Measurements from ENCODE around the gene MRPL32.

MRPL32 gene

DNA sequence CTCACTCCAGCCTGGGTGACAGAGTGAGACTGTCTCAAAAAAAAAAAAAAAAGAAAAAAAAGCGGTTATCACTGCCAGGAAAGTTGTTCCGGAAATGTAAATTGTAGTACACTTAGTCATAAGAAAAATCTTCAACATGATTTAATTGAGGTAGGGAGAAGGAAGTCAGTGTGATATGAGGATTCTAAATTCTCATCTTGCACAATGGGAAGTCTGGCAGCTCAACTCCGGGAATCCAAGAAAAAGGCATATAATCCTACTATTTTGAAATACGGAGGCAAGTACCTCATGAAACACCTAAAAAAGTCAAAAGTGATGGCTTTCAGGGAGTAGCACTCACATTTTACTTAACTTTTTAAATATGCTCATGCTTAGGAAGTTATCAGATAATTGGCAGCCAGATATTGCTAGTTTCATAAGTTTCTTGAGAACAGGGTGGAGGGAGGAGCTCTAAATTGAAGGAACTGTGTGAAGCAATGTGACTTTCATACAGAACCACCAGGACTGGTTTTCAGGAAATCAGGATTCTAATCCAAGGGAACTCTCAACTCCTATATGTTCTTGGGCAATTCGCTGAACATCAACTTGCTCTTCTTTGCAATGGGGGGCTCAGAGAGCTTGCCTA lies 17.6 kb upstream of the MRPL32 start:
- Mint-ChIP-seq H3K27me3 (no peaks in the 10 kb centered on the region), H3K4me3 (peak overlapping the region; percentile 77), H3K27ac (peak overlapping the region; percentile 93), H3K9me3 (ENCODE audit: low read depth) (no peaks in the 10 kb centered on the region), H3K36me3 (peaks cover 6% of the 10 kb centered on the region), H3K4me1 (ENCODE audit: low read depth) (peaks cover 56% of the 10 kb centered on the region)

GRCh38 chr7:42915356-42915755 lies 16.8 kb upstream of the MRPL32 start:
- peaks cover 9% of the 10 kb centered on the region for H3K36me3 Mint-ChIP-seq
- no peak overlapping the region for H3K4me3 Mint-ChIP-seq
- H3K27ac Mint-ChIP-seq, result peak overlapping the region; percentile 50
- H3K27me3 Mint-ChIP-seq, result no peaks in the 10 kb centered on the region
- H3K4me1 Mint-ChIP-seq (ENCODE audit: low read depth), result peaks cover 51% of the 10 kb centered on the region
- H3K9me3 Mint-ChIP-seq (ENCODE audit: low read depth), result no peaks in the 10 kb centered on the region

DNA sequence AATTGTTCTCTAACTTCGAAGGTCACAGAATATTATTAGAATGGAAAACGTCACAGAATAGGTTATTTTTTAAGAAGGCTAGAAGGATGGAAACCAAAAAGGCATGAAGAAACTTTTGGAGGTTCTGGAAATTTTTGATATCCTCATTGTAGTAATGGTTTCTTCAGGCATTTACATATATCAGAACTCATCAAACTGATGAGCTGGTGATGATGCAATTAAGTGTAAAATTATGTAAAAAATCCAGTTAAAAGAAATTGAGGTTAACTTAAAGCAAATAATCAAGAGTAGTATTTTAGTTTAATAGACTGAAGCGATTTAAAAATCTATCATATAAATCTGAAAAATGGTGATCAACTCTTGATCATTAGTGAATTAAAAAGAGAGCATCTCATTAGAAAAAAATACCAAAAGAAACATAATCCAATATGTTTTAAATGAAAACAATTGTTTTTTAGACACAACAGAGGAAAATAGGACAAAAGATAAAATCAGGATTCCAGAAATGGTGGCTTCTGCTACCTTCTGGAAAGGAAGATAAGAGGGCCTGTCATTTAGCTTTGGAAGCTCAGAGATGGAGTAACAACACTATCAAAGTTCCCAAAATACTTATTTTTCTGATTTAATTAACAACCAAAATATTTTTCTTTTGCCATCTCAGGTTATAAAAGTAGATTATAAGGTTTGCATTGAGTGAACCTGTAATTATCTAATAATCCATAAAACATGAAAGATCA lies 10.0 kb upstream of the MRPL32 start:
- peak overlapping the region; percentile 16 for H3K27ac Mint-ChIP-seq

GRCh38 chr7:42924223-42924838 lies 7.8 kb upstream of the MRPL32 start:
- H3K4me1 Mint-ChIP-seq (ENCODE audit: low read depth), result peaks cover 42% of the 10 kb centered on the region
- no peaks in the 10 kb centered on the region for H3K27me3 Mint-ChIP-seq
- no peak overlapping the region for H3K4me3 Mint-ChIP-seq
- peaks cover 8% of the 10 kb centered on the region for H3K36me3 Mint-ChIP-seq
- no peak overlapping the region for H3K27ac Mint-ChIP-seq
- H3K9me3 Mint-ChIP-seq (ENCODE audit: low read depth), result no peaks in the 10 kb centered on the region

More for the DNA sequence above, 10.0 kb upstream of the MRPL32 start:
- Mint-ChIP-seq H3K4me3 (no peak overlapping the region), H3K27me3 (no peaks in the 10 kb centered on the region), H3K36me3 (peaks cover 8% of the 10 kb centered on the region), H3K4me1 (ENCODE audit: low read depth) (peaks cover 21% of the 10 kb centered on the region), H3K9me3 (ENCODE audit: low read depth) (no peaks in the 10 kb centered on the region)

DNA sequence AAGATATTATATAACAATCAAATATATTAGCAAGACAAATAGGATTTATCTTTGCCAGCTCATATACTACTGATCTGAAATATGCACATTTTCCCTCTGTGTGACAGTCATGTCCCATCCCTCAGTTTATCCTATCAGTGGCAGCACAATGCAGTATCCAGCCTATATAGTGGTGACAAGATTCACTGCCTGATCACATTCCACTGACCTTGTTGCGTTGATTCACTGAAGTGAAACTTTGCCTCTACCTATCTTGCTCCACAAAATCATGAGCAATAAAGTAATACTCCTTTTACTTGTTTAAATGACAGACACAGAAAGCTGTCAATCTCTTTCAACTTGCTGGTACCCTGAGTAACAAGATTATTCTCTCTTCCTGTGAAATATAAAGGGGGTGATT lies 6.5 kb upstream of the MRPL32 start:
- Mint-ChIP-seq H3K27me3 (no peaks in the 10 kb centered on the region), H3K36me3 (peaks cover 5% of the 10 kb centered on the region), H3K9me3 (ENCODE audit: low read depth) (no peaks in the 10 kb centered on the region), H3K4me1 (ENCODE audit: low read depth) (peaks cover 53% of the 10 kb centered on the region), H3K4me3 (no peak overlapping the region), H3K27ac (peak overlapping the region; percentile 55)

DNA sequence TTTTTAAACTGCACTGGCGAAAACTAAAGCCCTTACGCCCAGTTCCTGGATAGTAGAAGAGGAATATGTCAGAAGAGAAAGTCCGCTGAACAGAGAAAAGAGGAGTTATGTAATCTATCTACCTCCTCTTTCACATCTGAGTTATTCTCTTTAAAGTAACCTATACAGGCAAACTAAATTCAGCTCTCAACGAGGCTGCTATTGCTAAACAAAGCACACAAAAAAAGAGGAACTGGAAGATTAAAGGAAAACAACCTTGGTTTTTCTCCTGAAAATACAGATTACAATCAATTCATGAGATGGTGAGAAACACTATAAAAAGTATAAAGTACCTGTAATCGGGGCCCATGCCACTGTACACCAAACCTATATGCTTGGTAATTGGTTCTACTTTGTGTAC lies 6.0 kb upstream of the MRPL32 start:
- Mint-ChIP-seq H3K36me3 (peaks cover 2% of the 10 kb centered on the region), H3K4me1 (ENCODE audit: low read depth) (peaks cover 57% of the 10 kb centered on the region), H3K27ac (no peak overlapping the region), H3K4me3 (no peak overlapping the region), H3K27me3 (no peaks in the 10 kb centered on the region), H3K9me3 (ENCODE audit: low read depth) (no peaks in the 10 kb centered on the region)

- Mint-ChIP-seq H3K27me3 (no peaks in the 10 kb centered on the region), H3K4me1 (ENCODE audit: low read depth) (peaks cover 63% of the 10 kb centered on the region)
These were observed 3.4 kb upstream of the MRPL32 start for GRCh38 chr7:42928754-42929153.

DNA sequence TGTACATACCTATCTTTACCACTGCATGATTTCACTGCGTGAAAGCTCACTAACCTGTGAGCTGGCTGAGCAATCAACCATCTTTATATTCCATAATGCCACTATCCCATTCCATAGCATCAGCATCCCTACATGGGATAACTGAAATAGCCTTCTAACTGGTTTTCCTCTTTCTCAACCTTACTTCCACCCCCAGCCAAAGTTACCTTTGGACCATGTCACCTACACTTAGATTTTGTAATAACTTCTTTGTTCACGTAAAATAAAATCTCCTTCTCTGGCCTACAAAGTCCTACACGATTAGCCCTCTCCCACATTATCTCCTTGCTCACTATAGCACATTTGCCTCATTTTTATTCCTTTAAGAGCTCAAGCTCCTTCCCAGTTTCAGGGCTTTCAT lies 2.7 kb upstream of the MRPL32 start:
- Mint-ChIP-seq H3K36me3 (no peaks in the 10 kb centered on the region), H3K27ac (peak overlapping the region; percentile 59), H3K9me3 (ENCODE audit: low read depth) (no peaks in the 10 kb centered on the region), H3K27me3 (no peaks in the 10 kb centered on the region), H3K4me3 (peak overlapping the region; percentile 96), H3K4me1 (ENCODE audit: low read depth) (peaks cover 67% of the 10 kb centered on the region)

More at GRCh38 chr7:42928754-42929153, 3.4 kb upstream of the MRPL32 start:
- Mint-ChIP-seq H3K36me3 (no peaks in the 10 kb centered on the region), H3K4me3 (peak overlapping the region; percentile 61), H3K9me3 (ENCODE audit: low read depth) (no peaks in the 10 kb centered on the region), H3K27ac (peak overlapping the region; percentile 48)

DNA sequence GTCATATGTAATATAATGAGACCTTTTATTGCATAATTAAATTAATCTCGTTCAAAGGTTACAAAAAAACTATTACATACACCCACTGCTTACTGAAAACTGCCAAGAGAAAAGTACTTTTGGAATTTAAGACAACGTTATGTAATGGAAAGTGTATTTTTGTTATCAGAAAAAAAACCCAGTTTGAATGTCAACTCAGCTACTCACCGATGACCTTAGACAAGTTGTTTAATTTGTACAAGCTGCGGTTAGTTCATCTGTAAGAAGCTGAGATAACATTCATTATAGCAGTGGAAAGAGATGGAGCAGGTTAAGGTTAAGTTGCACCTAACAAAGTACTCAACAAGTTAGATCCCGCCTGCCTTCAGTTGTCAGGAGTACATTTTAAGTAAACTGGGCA lies 1.3 kb upstream of the MRPL32 start:
- Mint-ChIP-seq H3K27me3 (no peaks in the 10 kb centered on the region), H3K36me3 (no peaks in the 10 kb centered on the region), H3K4me1 (ENCODE audit: low read depth) (peaks cover 70% of the 10 kb centered on the region), H3K27ac (peak overlapping the region; percentile 100), H3K9me3 (ENCODE audit: low read depth) (no peaks in the 10 kb centered on the region), H3K4me3 (peak overlapping the region; percentile 96)

DNA sequence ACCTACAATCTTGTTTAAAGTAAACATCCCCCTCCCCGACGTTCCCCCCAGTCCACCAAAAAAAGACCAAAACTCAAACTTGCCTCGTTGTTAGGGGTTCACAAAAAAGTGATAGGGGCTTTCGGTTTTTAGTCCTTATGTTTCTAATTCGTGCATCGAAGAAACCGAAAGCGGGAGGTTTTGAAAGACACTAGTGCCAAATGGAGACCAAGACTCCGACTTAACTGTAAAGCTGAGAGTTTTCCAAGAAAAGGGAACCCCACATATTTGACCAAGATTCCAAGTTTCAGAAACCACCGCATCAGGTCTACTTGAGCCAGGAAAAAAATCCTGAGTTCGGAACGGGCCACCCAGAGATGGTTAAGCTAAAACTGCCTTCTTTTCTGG lies 736 bp upstream of the MRPL32 start:
- H3K27me3 Mint-ChIP-seq, result no peaks in the 10 kb centered on the region
- no peaks in the 10 kb centered on the region for H3K36me3 Mint-ChIP-seq
- peak overlapping the region; percentile 96 for H3K4me3 Mint-ChIP-seq
- H3K9me3 Mint-ChIP-seq (ENCODE audit: low read depth), result no peaks in the 10 kb centered on the region
- peaks cover 74% of the 10 kb centered on the region for H3K4me1 Mint-ChIP-seq (ENCODE audit: low read depth)
- H3K27ac Mint-ChIP-seq, result peak overlapping the region; percentile 100

GRCh38 chr7:42932811-42933591 lies 825 bp downstream of the MRPL32 start:
- Mint-ChIP-seq H3K4me3 (peak overlapping the region; percentile 96), H3K27me3 (no peaks in the 10 kb centered on the region), H3K9me3 (ENCODE audit: low read depth) (no peaks in the 10 kb centered on the region), H3K4me1 (ENCODE audit: low read depth) (peaks cover 68% of the 10 kb centered on the region), H3K36me3 (peaks cover 5% of the 10 kb centered on the region), H3K27ac (peak overlapping the region; percentile 100)

DNA sequence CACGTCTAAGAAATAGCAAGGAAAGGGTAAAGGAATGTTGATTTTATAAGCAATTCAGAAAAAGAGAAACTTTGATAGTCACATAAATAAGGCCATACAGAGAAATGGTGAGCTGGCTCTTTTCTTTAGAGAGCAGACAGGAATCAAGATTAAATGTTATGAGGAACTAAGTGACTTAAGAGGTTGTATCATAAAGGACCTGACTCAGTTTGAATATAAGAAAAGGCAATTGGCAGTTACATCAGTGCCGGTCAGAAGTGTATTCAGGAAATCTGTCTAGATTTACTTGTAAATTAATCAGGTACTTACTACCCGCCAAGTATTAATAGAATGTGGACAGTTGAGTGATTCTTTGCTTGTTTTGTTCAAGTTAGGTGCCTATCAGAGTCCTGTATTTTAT lies 2.1 kb downstream of the MRPL32 start:
- peaks cover 7% of the 10 kb centered on the region for H3K36me3 Mint-ChIP-seq
- no peaks in the 10 kb centered on the region for H3K9me3 Mint-ChIP-seq (ENCODE audit: low read depth)
- H3K27me3 Mint-ChIP-seq, result no peaks in the 10 kb centered on the region
- peaks cover 55% of the 10 kb centered on the region for H3K4me1 Mint-ChIP-seq (ENCODE audit: low read depth)
- peak overlapping the region; percentile 61 for H3K27ac Mint-ChIP-seq
- peak overlapping the region; percentile 96 for H3K4me3 Mint-ChIP-seq

GRCh38 chr7:42935861-42936260 lies 3.7 kb downstream of the MRPL32 start:
- Mint-ChIP-seq H3K9me3 (ENCODE audit: low read depth) (no peaks in the 10 kb centered on the region), H3K4me3 (peak overlapping the region; percentile 21), H3K27ac (peak overlapping the region; percentile 4), H3K36me3 (peaks cover 7% of the 10 kb centered on the region), H3K27me3 (no peaks in the 10 kb centered on the region), H3K4me1 (ENCODE audit: low read depth) (peaks cover 54% of the 10 kb centered on the region)

GRCh38 chr7:42939457-42940240 lies 7.5 kb downstream of the MRPL32 start:
- Mint-ChIP-seq H3K4me1 (ENCODE audit: low read depth) (peaks cover 37% of the 10 kb centered on the region), H3K9me3 (ENCODE audit: low read depth) (no peaks in the 10 kb centered on the region), H3K36me3 (peaks cover 11% of the 10 kb centered on the region), H3K27me3 (no peaks in the 10 kb centered on the region), H3K4me3 (peak overlapping the region; percentile 24), H3K27ac (peak overlapping the region; percentile 87)
